ENCODE results near the gene LIMS1.
"Not testable (repeated sequence)": the region's sequence is repeated elsewhere in the genome, so short reads cannot be mapped to it uniquely, and the experiment has no call there.

LIMS1 gene

GRCh38 chr2:108657517-108657916 lies 123.2 kb downstream of the LIMS1 start:
- H3K4me3 ChIP-seq (ENCODE audit: low read depth in 1 of 2, low read length in 2 of 2); H3K27ac ChIP-seq (ENCODE audit: low read depth, low read length); H3K27me3 ChIP-seq (ENCODE audit: control insufficient read depth in 1 of 2, insufficient read depth in 2 of 2, low read length in 2 of 2); H3K36me3 ChIP-seq (ENCODE audit: insufficient read depth, low read length); H3K9ac ChIP-seq (ENCODE audit: low read length); H3K9me3 ChIP-seq (ENCODE audit: low read length); H3K4me1 ChIP-seq (ENCODE audit: insufficient read depth, low read length): not testable (repeated sequence)

GRCh38 chr2:108658553-108658952 lies 124.3 kb downstream of the LIMS1 start:
- not testable (repeated sequence) for H3K27me3 ChIP-seq (ENCODE audit: control insufficient read depth in 1 of 2, insufficient read depth in 2 of 2, low read length in 2 of 2); H3K36me3 ChIP-seq (ENCODE audit: insufficient read depth, low read length); H3K9ac ChIP-seq (ENCODE audit: low read length); H3K4me1 ChIP-seq (ENCODE audit: insufficient read depth, low read length); H3K27ac ChIP-seq (ENCODE audit: low read depth, low read length); H3K9me3 ChIP-seq (ENCODE audit: low read length); H3K4me3 ChIP-seq (ENCODE audit: low read depth in 1 of 2, low read length in 2 of 2)

- not testable (repeated sequence) for H3K4me1 ChIP-seq (ENCODE audit: insufficient read depth, low read length); H3K36me3 ChIP-seq (ENCODE audit: insufficient read depth, low read length); H3K27me3 ChIP-seq (ENCODE audit: control insufficient read depth in 1 of 2, insufficient read depth in 2 of 2, low read length in 2 of 2); H3K4me3 ChIP-seq (ENCODE audit: low read depth in 1 of 2, low read length in 2 of 2); H3K27ac ChIP-seq (ENCODE audit: low read depth, low read length); H3K9me3 ChIP-seq (ENCODE audit: low read length); H3K9ac ChIP-seq (ENCODE audit: low read length)
Observed at GRCh38 chr2:108661493-108661892, 127.2 kb downstream of the LIMS1 start.

- not testable (repeated sequence) for H3K9ac ChIP-seq (ENCODE audit: low read length)
Observed at GRCh38 chr2:108662207-108662612, 127.9 kb downstream of the LIMS1 start.

GRCh38 chr2:108663346-108663745 lies 129.1 kb downstream of the LIMS1 start:
- not testable (repeated sequence) for H3K27me3 ChIP-seq (ENCODE audit: control insufficient read depth in 1 of 2, insufficient read depth in 2 of 2, low read length in 2 of 2); H3K4me1 ChIP-seq (ENCODE audit: insufficient read depth, low read length); H3K36me3 ChIP-seq (ENCODE audit: insufficient read depth, low read length); H3K4me3 ChIP-seq (ENCODE audit: low read depth in 1 of 2, low read length in 2 of 2); H3K9ac ChIP-seq (ENCODE audit: low read length); H3K27ac ChIP-seq (ENCODE audit: low read depth, low read length); H3K9me3 ChIP-seq (ENCODE audit: low read length)

More at GRCh38 chr2:108662207-108662612, 127.9 kb downstream of the LIMS1 start:
- H3K4me1 ChIP-seq (ENCODE audit: insufficient read depth, low read length); H3K9me3 ChIP-seq (ENCODE audit: low read length); H3K27me3 ChIP-seq (ENCODE audit: control insufficient read depth in 1 of 2, insufficient read depth in 2 of 2, low read length in 2 of 2); H3K27ac ChIP-seq (ENCODE audit: low read depth, low read length); H3K36me3 ChIP-seq (ENCODE audit: insufficient read depth, low read length); H3K4me3 ChIP-seq (ENCODE audit: low read depth in 1 of 2, low read length in 2 of 2): not testable (repeated sequence)

GRCh38 chr2:108664089-108664488 lies 129.8 kb downstream of the LIMS1 start:
- not testable (repeated sequence) for H3K27me3 ChIP-seq (ENCODE audit: control insufficient read depth in 1 of 2, insufficient read depth in 2 of 2, low read length in 2 of 2)

GRCh38 chr2:108664979-108665378 lies 130.7 kb downstream of the LIMS1 start:
- not testable (repeated sequence) for H3K36me3 ChIP-seq (ENCODE audit: insufficient read depth, low read length); H3K9ac ChIP-seq (ENCODE audit: low read length); H3K9me3 ChIP-seq (ENCODE audit: low read length); H3K27me3 ChIP-seq (ENCODE audit: control insufficient read depth in 1 of 2, insufficient read depth in 2 of 2, low read length in 2 of 2); H3K4me3 ChIP-seq (ENCODE audit: low read depth in 1 of 2, low read length in 2 of 2); H3K27ac ChIP-seq (ENCODE audit: low read depth, low read length); H3K4me1 ChIP-seq (ENCODE audit: insufficient read depth, low read length)

More at GRCh38 chr2:108664089-108664488, 129.8 kb downstream of the LIMS1 start:
- H3K36me3 ChIP-seq (ENCODE audit: insufficient read depth, low read length); H3K27ac ChIP-seq (ENCODE audit: low read depth, low read length); H3K9me3 ChIP-seq (ENCODE audit: low read length); H3K9ac ChIP-seq (ENCODE audit: low read length); H3K4me1 ChIP-seq (ENCODE audit: insufficient read depth, low read length); H3K4me3 ChIP-seq (ENCODE audit: low read depth in 1 of 2, low read length in 2 of 2): not testable (repeated sequence)

GRCh38 chr2:108665975-108666374 lies 131.7 kb downstream of the LIMS1 start:
- not testable (repeated sequence) for H3K9me3 ChIP-seq (ENCODE audit: low read length); H3K4me3 ChIP-seq (ENCODE audit: low read depth in 1 of 2, low read length in 2 of 2); H3K27me3 ChIP-seq (ENCODE audit: control insufficient read depth in 1 of 2, insufficient read depth in 2 of 2, low read length in 2 of 2); H3K9ac ChIP-seq (ENCODE audit: low read length); H3K27ac ChIP-seq (ENCODE audit: low read depth, low read length); H3K36me3 ChIP-seq (ENCODE audit: insufficient read depth, low read length); H3K4me1 ChIP-seq (ENCODE audit: insufficient read depth, low read length)

GRCh38 chr2:108667140-108667539 lies 132.9 kb downstream of the LIMS1 start:
- H3K4me1 ChIP-seq (ENCODE audit: insufficient read depth, low read length); H3K27ac ChIP-seq (ENCODE audit: low read depth, low read length); H3K27me3 ChIP-seq (ENCODE audit: control insufficient read depth in 1 of 2, insufficient read depth in 2 of 2, low read length in 2 of 2); H3K9ac ChIP-seq (ENCODE audit: low read length); H3K36me3 ChIP-seq (ENCODE audit: insufficient read depth, low read length); H3K9me3 ChIP-seq (ENCODE audit: low read length); H3K4me3 ChIP-seq (ENCODE audit: low read depth in 1 of 2, low read length in 2 of 2): not testable (repeated sequence)

- not testable (repeated sequence) for H3K27ac ChIP-seq (ENCODE audit: low read depth, low read length); H3K4me1 ChIP-seq (ENCODE audit: insufficient read depth, low read length); H3K4me3 ChIP-seq (ENCODE audit: low read depth in 1 of 2, low read length in 2 of 2); H3K9ac ChIP-seq (ENCODE audit: low read length); H3K27me3 ChIP-seq (ENCODE audit: control insufficient read depth in 1 of 2, insufficient read depth in 2 of 2, low read length in 2 of 2); H3K9me3 ChIP-seq (ENCODE audit: low read length); H3K36me3 ChIP-seq (ENCODE audit: insufficient read depth, low read length)
Observed at GRCh38 chr2:108670282-108670681, 136.0 kb downstream of the LIMS1 start.

- H3K27me3 ChIP-seq (ENCODE audit: control insufficient read depth in 1 of 2, insufficient read depth in 2 of 2, low read length in 2 of 2); H3K4me3 ChIP-seq (ENCODE audit: low read depth in 1 of 2, low read length in 2 of 2); H3K9me3 ChIP-seq (ENCODE audit: low read length); H3K9ac ChIP-seq (ENCODE audit: low read length); H3K4me1 ChIP-seq (ENCODE audit: insufficient read depth, low read length); H3K36me3 ChIP-seq (ENCODE audit: insufficient read depth, low read length); H3K27ac ChIP-seq (ENCODE audit: low read depth, low read length): not testable (repeated sequence)
Observed at GRCh38 chr2:108672200-108672805, 138.0 kb downstream of the LIMS1 start.

- not testable (repeated sequence) for H3K27me3 ChIP-seq (ENCODE audit: control insufficient read depth in 1 of 2, insufficient read depth in 2 of 2, low read length in 2 of 2); H3K9ac ChIP-seq (ENCODE audit: low read length); H3K27ac ChIP-seq (ENCODE audit: low read depth, low read length); H3K9me3 ChIP-seq (ENCODE audit: low read length); H3K4me3 ChIP-seq (ENCODE audit: low read depth in 1 of 2, low read length in 2 of 2); H3K36me3 ChIP-seq (ENCODE audit: insufficient read depth, low read length); H3K4me1 ChIP-seq (ENCODE audit: insufficient read depth, low read length)
Observed at GRCh38 chr2:108676522-108676921, 142.3 kb downstream of the LIMS1 start.

Data from muscle layer of colon (tissue), 2 donors.